ENCODE data around the gene DOCK4. TPM values are rescaled to one million over a fixed set of nuclear protein-coding genes. Genes with fewer than 3 reads are reported as not detected.

The DOCK4 gene
- total RNA-seq, 1 donor from 2014 or later = 32.2 TPM

DNA sequence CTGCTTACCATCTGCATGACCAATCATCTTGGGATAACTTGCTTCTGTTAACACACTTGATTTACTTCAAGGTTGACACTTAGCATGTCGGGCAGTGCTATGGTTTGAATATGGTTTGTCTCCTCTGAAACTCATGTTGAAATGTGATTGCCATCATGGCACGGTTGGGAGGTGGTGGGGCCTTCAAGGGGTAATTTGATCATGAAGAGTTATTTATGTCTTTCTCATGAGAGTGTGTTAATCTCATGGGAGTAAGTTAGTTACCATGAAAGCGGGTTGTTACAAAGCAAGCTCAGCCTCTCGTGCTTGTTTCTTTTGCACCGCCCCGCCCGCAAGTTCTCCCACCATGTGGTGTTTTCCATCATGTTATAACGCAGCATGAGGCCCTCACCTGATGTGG is 163.6 kb downstream of the DOCK4 start:
- Histone ChIP-seq H3K36me3 (ENCODE audit: insufficient read depth, low read length) (no peaks in the 10 kb centered on the region), H3K9ac (ENCODE audit: low read length) (no peak overlapping the region), H3K9me3 (ENCODE audit: insufficient read depth, low read depth, low read length) (no peaks in the 10 kb centered on the region), H3K27me3 (ENCODE audit: insufficient read depth, low read length) (no peaks in the 10 kb centered on the region), H3K4me1 (ENCODE audit: insufficient read depth, low read length) (no peaks in the 10 kb centered on the region), H2AFZ (ENCODE audit: low read depth, low read length) (no peak overlapping the region), H3K4me2 (ENCODE audit: low read length) (no peak overlapping the region), H3K79me2 (ENCODE audit: insufficient read depth, low read length) (no peaks in the 10 kb centered on the region), H3K4me3 (ENCODE audit: insufficient read depth, low read depth, low read length) (no peak overlapping the region), H4K20me1 (ENCODE audit: insufficient read depth, low read length) (no peaks in the 10 kb centered on the region), H3K27ac (ENCODE audit: low read depth, low read length) (no peak overlapping the region)
- H3K27me3 Mint-ChIP-seq (ENCODE audit: low read depth, unreplicated experiment) = no peaks in the 10 kb centered on the region
- no peak for FAIRE-seq
- no peaks in the 10 kb centered on the region for H3K9me3 Mint-ChIP-seq (ENCODE audit: unreplicated experiment)
- no peaks in the 10 kb centered on the region for H3K4me1 Mint-ChIP-seq (ENCODE audit: low read depth, unreplicated experiment)
- H3K4me3 Mint-ChIP-seq (ENCODE audit: unreplicated experiment) = no peak overlapping the region
- TF ChIP-seq, protein P1, sequence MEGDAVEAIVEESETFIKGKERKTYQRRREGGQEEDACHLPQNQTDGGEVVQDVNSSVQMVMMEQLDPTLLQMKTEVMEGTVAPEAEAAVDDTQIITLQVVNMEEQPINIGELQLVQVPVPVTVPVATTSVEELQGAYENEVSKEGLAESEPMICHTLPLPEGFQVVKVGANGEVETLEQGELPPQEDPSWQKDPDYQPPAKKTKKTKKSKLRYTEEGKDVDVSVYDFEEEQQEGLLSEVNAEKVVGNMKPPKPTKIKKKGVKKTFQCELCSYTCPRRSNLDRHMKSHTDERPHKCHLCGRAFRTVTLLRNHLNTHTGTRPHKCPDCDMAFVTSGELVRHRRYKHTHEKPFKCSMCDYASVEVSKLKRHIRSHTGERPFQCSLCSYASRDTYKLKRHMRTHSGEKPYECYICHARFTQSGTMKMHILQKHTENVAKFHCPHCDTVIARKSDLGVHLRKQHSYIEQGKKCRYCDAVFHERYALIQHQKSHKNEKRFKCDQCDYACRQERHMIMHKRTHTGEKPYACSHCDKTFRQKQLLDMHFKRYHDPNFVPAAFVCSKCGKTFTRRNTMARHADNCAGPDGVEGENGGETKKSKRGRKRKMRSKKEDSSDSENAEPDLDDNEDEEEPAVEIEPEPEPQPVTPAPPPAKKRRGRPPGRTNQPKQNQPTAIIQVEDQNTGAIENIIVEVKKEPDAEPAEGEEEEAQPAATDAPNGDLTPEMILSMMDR (IDR thresholded peaks at IDR 0.05; ENCODE audit: insufficient read depth, low read depth, low read length) = no peak
- no peak for TF ChIP-seq EZH2 (IDR thresholded peaks at IDR 0.05; ENCODE audit: insufficient read depth, low read length)
- peaks cover 2% of the 10 kb centered on the region for H3K36me3 Mint-ChIP-seq (ENCODE audit: low read depth, unreplicated experiment)
- H3K27ac Mint-ChIP-seq (ENCODE audit: unreplicated experiment) = no peak overlapping the region
- no peak for DNase-seq (ENCODE audit: low read depth)

DNA sequence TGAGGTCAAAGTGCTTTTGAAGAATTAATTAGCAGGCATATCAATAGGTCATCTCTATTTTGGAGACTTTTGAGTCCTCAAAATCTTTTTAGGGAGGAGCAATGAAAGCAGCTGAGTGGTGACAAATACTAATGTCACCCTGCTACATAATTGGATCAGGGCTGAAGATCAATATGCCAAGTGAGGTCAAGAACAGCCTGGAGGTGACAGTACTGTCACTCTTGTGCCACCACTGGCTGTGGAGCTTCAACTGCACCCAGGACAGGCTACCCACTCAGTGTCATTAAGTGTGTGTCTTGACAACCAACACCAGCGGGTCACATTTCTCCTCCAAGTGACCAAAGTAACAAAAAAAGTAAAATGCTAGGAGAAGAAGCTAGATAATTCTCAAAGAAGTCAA is 167.8 kb downstream of the DOCK4 start:
- no peaks in the 10 kb centered on the region for H3K27me3 ChIP-seq (ENCODE audit: insufficient read depth, low read length)
- no peak overlapping the region for H3K4me2 ChIP-seq (ENCODE audit: low read length)
- no peak overlapping the region for H3K4me3 Mint-ChIP-seq (ENCODE audit: unreplicated experiment)
- H3K27me3 Mint-ChIP-seq (ENCODE audit: low read depth, unreplicated experiment) = no peaks in the 10 kb centered on the region
- FAIRE-seq (no peak), DNase-seq (ENCODE audit: low read depth) (no peak)
- H3K9me3 ChIP-seq (ENCODE audit: insufficient read depth, low read depth, low read length) = no peaks in the 10 kb centered on the region
- peaks cover 2% of the 10 kb centered on the region for H3K36me3 Mint-ChIP-seq (ENCODE audit: low read depth, unreplicated experiment)
- no peak overlapping the region for H3K4me3 ChIP-seq (ENCODE audit: insufficient read depth, low read depth, low read length)
- H3K4me1 Mint-ChIP-seq (ENCODE audit: low read depth, unreplicated experiment) = no peaks in the 10 kb centered on the region
- H3K9ac ChIP-seq (ENCODE audit: low read length) = no peak overlapping the region
- no peaks in the 10 kb centered on the region for H4K20me1 ChIP-seq (ENCODE audit: insufficient read depth, low read length)
- no peaks in the 10 kb centered on the region for H3K36me3 ChIP-seq (ENCODE audit: insufficient read depth, low read length)
- H3K4me1 ChIP-seq (ENCODE audit: insufficient read depth, low read length) = no peaks in the 10 kb centered on the region
- H3K27ac ChIP-seq (ENCODE audit: low read depth, low read length) = no peak overlapping the region
- H3K79me2 ChIP-seq (ENCODE audit: insufficient read depth, low read length) = no peaks in the 10 kb centered on the region
- TF ChIP-seq EZH2 (IDR thresholded peaks at IDR 0.05; ENCODE audit: insufficient read depth, low read length) = no peak
- TF ChIP-seq, protein P1 (IDR thresholded peaks at IDR 0.05; ENCODE audit: insufficient read depth, low read depth, low read length) = no peak
- H3K9me3 Mint-ChIP-seq (ENCODE audit: unreplicated experiment) = no peaks in the 10 kb centered on the region
- H2AFZ ChIP-seq (ENCODE audit: low read depth, low read length) = no peak overlapping the region
- H3K27ac Mint-ChIP-seq (ENCODE audit: unreplicated experiment) = no peak overlapping the region

DNA sequence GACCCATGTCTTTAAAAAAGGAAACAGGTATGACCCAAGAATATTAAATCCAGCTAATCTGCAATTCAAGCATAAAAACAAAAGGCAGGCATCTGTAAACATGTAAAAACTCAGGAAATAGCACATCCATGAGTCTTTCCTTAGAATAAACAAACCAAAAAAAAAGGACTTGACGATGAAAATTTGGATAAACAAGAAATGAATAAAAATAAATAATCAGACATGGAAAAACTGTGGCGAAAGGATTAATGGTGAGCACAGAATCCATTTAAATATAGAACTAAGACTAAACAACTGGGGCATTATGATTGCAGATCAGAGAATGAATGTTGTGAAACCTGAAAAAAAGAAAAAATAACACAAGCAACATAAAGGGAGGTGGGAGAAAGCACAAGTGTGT is 170.1 kb downstream of the DOCK4 start:
- Histone ChIP-seq H3K9ac (ENCODE audit: low read length) (no peak overlapping the region), H2AFZ (ENCODE audit: low read depth, low read length) (no peak overlapping the region), H3K27me3 (ENCODE audit: insufficient read depth, low read length) (no peaks in the 10 kb centered on the region), H3K9me3 (ENCODE audit: insufficient read depth, low read depth, low read length) (no peaks in the 10 kb centered on the region), H4K20me1 (ENCODE audit: insufficient read depth, low read length) (no peaks in the 10 kb centered on the region), H3K27ac (ENCODE audit: low read depth, low read length) (no peak overlapping the region), H3K4me2 (ENCODE audit: low read length) (no peak overlapping the region), H3K79me2 (ENCODE audit: insufficient read depth, low read length) (no peaks in the 10 kb centered on the region), H3K4me1 (ENCODE audit: insufficient read depth, low read length) (no peaks in the 10 kb centered on the region), H3K4me3 (ENCODE audit: insufficient read depth, low read depth, low read length) (no peak overlapping the region), H3K36me3 (ENCODE audit: insufficient read depth, low read length) (no peaks in the 10 kb centered on the region)
- no peaks in the 10 kb centered on the region for H3K4me1 Mint-ChIP-seq (ENCODE audit: low read depth, unreplicated experiment)
- TF ChIP-seq, protein P1 (IDR thresholded peaks at IDR 0.05; ENCODE audit: insufficient read depth, low read depth, low read length) = no peak
- no peak for TF ChIP-seq EZH2 (IDR thresholded peaks at IDR 0.05; ENCODE audit: insufficient read depth, low read length)
- no peak for FAIRE-seq
- no peak overlapping the region for H3K4me3 Mint-ChIP-seq (ENCODE audit: unreplicated experiment)
- H3K36me3 Mint-ChIP-seq (ENCODE audit: low read depth, unreplicated experiment) = no peaks in the 10 kb centered on the region
- H3K27ac Mint-ChIP-seq (ENCODE audit: unreplicated experiment) = no peak overlapping the region
- H3K27me3 Mint-ChIP-seq (ENCODE audit: low read depth, unreplicated experiment) = no peaks in the 10 kb centered on the region
- no peaks in the 10 kb centered on the region for H3K9me3 Mint-ChIP-seq (ENCODE audit: unreplicated experiment)
- no peak for DNase-seq (ENCODE audit: low read depth)
